ENCODE results near the gene CATSPERE.
"Not testable (repeated sequence)": the region's sequence is repeated elsewhere in the genome, so short reads cannot be mapped to it uniquely, and the experiment has no call there.

Gene CATSPERE

GRCh38 chr1:244552336-244552735 lies 91.3 kb downstream of the CATSPERE start:
- H3K27ac ChIP-seq (ENCODE audit: low read depth, low read length) = no peak overlapping the region
- no peaks in the 10 kb centered on the region for H3K27me3 ChIP-seq (ENCODE audit: control insufficient read depth, insufficient read depth, low read length)
- H3K4me1 ChIP-seq (ENCODE audit: control insufficient read depth, insufficient read depth, low read length) = 0 out of 2 replicates have a peak, but pooled peaks cover 4% of the 10 kb centered on the region
- no peaks in the 10 kb centered on the region for H3K36me3 ChIP-seq (ENCODE audit: control insufficient read depth, insufficient read depth, low read length)
- no peak overlapping the region for H3K4me3 ChIP-seq (ENCODE audit: low read depth, low read length)
- H3K9ac ChIP-seq (ENCODE audit: low read depth, low read length) = no peak overlapping the region
- no peaks in the 10 kb centered on the region; the same call in 1 of the 2 replicates for H3K9me3 ChIP-seq (ENCODE audit: control insufficient read depth, insufficient read depth, low read length)

GRCh38 chr1:244556263-244556662 lies 95.2 kb downstream of the CATSPERE start:
- Histone ChIP-seq H3K4me1 (ENCODE audit: control insufficient read depth, insufficient read depth, low read length) (no peaks in the 10 kb centered on the region), H3K36me3 (ENCODE audit: control insufficient read depth, insufficient read depth, low read length) (no peaks in the 10 kb centered on the region), H3K9ac (ENCODE audit: low read depth, low read length) (no peak overlapping the region), H3K27me3 (ENCODE audit: control insufficient read depth, insufficient read depth, low read length) (no peaks in the 10 kb centered on the region), H3K27ac (ENCODE audit: low read depth, low read length) (no peak overlapping the region), H3K9me3 (ENCODE audit: control insufficient read depth, insufficient read depth, low read length) (no peaks in the 10 kb centered on the region; the same call in 1 of the 2 replicates), H3K4me3 (ENCODE audit: low read depth, low read length) (no peak overlapping the region)

GRCh38 chr1:244557565-244557964 lies 96.5 kb downstream of the CATSPERE start:
- no peak overlapping the region for H3K27ac ChIP-seq (ENCODE audit: low read depth, low read length)
- H3K27me3 ChIP-seq (ENCODE audit: control insufficient read depth, insufficient read depth, low read length) = no peaks in the 10 kb centered on the region

GRCh38 chr1:244559561-244559960 lies 98.5 kb downstream of the CATSPERE start:
- no peak overlapping the region for H3K9ac ChIP-seq (ENCODE audit: low read depth, low read length)
- H3K36me3 ChIP-seq (ENCODE audit: control insufficient read depth, insufficient read depth, low read length) = no peaks in the 10 kb centered on the region
- no peaks in the 10 kb centered on the region for H3K27me3 ChIP-seq (ENCODE audit: control insufficient read depth, insufficient read depth, low read length)
- H3K4me3 ChIP-seq (ENCODE audit: low read depth, low read length) = no peak overlapping the region
- no peaks in the 10 kb centered on the region; the same call in 1 of the 2 replicates for H3K9me3 ChIP-seq (ENCODE audit: control insufficient read depth, insufficient read depth, low read length)
- H3K4me1 ChIP-seq (ENCODE audit: control insufficient read depth, insufficient read depth, low read length) = no peaks in the 10 kb centered on the region
- no peak overlapping the region for H3K27ac ChIP-seq (ENCODE audit: low read depth, low read length)

More at GRCh38 chr1:244557565-244557964, 96.5 kb downstream of the CATSPERE start:
- Histone ChIP-seq H3K4me1 (ENCODE audit: control insufficient read depth, insufficient read depth, low read length) (no peaks in the 10 kb centered on the region), H3K9me3 (ENCODE audit: control insufficient read depth, insufficient read depth, low read length) (no peaks in the 10 kb centered on the region; the same call in 1 of the 2 replicates), H3K4me3 (ENCODE audit: low read depth, low read length) (no peak overlapping the region), H3K9ac (ENCODE audit: low read depth, low read length) (no peak overlapping the region), H3K36me3 (ENCODE audit: control insufficient read depth, insufficient read depth, low read length) (no peaks in the 10 kb centered on the region)

GRCh38 chr1:244562877-244563276 lies 101.8 kb downstream of the CATSPERE start:
- not testable (repeated sequence) for H3K4me1 ChIP-seq (ENCODE audit: control insufficient read depth, insufficient read depth, low read length); H3K9me3 ChIP-seq (ENCODE audit: control insufficient read depth, insufficient read depth, low read length)

GRCh38 chr1:244573768-244574167 lies 112.7 kb downstream of the CATSPERE start:
- Histone ChIP-seq H3K36me3 (ENCODE audit: control insufficient read depth, insufficient read depth, low read length) (no peaks in the 10 kb centered on the region), H3K9ac (ENCODE audit: low read depth, low read length) (no peak overlapping the region), H3K4me1 (ENCODE audit: control insufficient read depth, insufficient read depth, low read length) (no peaks in the 10 kb centered on the region), H3K27ac (ENCODE audit: low read depth, low read length) (no peak overlapping the region), H3K4me3 (ENCODE audit: low read depth, low read length) (no peak overlapping the region), H3K9me3 (ENCODE audit: control insufficient read depth, insufficient read depth, low read length) (peaks cover 61% of the 10 kb centered on the region), H3K27me3 (ENCODE audit: control insufficient read depth, insufficient read depth, low read length) (no peaks in the 10 kb centered on the region)

More at GRCh38 chr1:244562877-244563276, 101.8 kb downstream of the CATSPERE start:
- H3K36me3 ChIP-seq (ENCODE audit: control insufficient read depth, insufficient read depth, low read length); H3K27me3 ChIP-seq (ENCODE audit: control insufficient read depth, insufficient read depth, low read length); H3K4me3 ChIP-seq (ENCODE audit: low read depth, low read length); H3K27ac ChIP-seq (ENCODE audit: low read depth, low read length); H3K9ac ChIP-seq (ENCODE audit: low read depth, low read length): not testable (repeated sequence)

- Histone ChIP-seq H3K9me3 (ENCODE audit: control insufficient read depth, insufficient read depth, low read length) (peaks cover 68% of the 10 kb centered on the region), H3K27me3 (ENCODE audit: control insufficient read depth, insufficient read depth, low read length) (no peaks in the 10 kb centered on the region), H3K4me1 (ENCODE audit: control insufficient read depth, insufficient read depth, low read length) (no peaks in the 10 kb centered on the region), H3K9ac (ENCODE audit: low read depth, low read length) (no peak overlapping the region), H3K27ac (ENCODE audit: low read depth, low read length) (no peak overlapping the region), H3K36me3 (ENCODE audit: control insufficient read depth, insufficient read depth, low read length) (no peaks in the 10 kb centered on the region), H3K4me3 (ENCODE audit: low read depth, low read length) (no peak overlapping the region; the same call in 1 of the 2 replicates)
Measured at GRCh38 chr1:244576259-244576892, 115.3 kb downstream of the CATSPERE start.

- H3K9ac ChIP-seq (ENCODE audit: low read depth, low read length); H3K4me1 ChIP-seq (ENCODE audit: control insufficient read depth, insufficient read depth, low read length); H3K4me3 ChIP-seq (ENCODE audit: low read depth, low read length); H3K27ac ChIP-seq (ENCODE audit: low read depth, low read length); H3K36me3 ChIP-seq (ENCODE audit: control insufficient read depth, insufficient read depth, low read length); H3K27me3 ChIP-seq (ENCODE audit: control insufficient read depth, insufficient read depth, low read length): not testable (repeated sequence)
- H3K9me3 ChIP-seq (ENCODE audit: control insufficient read depth, insufficient read depth, low read length) = peaks cover 60% of the 10 kb centered on the region
Measured at GRCh38 chr1:244578205-244578604, 117.1 kb downstream of the CATSPERE start.

- Histone ChIP-seq H3K4me1 (ENCODE audit: control insufficient read depth, insufficient read depth, low read length) (no peaks in the 10 kb centered on the region), H3K4me3 (ENCODE audit: low read depth, low read length) (no peak overlapping the region), H3K27ac (ENCODE audit: low read depth, low read length) (no peak overlapping the region), H3K9me3 (ENCODE audit: control insufficient read depth, insufficient read depth, low read length) (peaks cover 10% of the 10 kb centered on the region), H3K36me3 (ENCODE audit: control insufficient read depth, insufficient read depth, low read length) (no peaks in the 10 kb centered on the region), H3K27me3 (ENCODE audit: control insufficient read depth, insufficient read depth, low read length) (no peaks in the 10 kb centered on the region), H3K9ac (ENCODE audit: low read depth, low read length) (no peak overlapping the region)
Measured at GRCh38 chr1:244583358-244583982, 122.4 kb downstream of the CATSPERE start.

- no peak overlapping the region for H3K4me3 ChIP-seq (ENCODE audit: low read depth, low read length)
- peaks cover 6% of the 10 kb centered on the region for H3K9me3 ChIP-seq (ENCODE audit: control insufficient read depth, insufficient read depth, low read length)
- no peaks in the 10 kb centered on the region for H3K4me1 ChIP-seq (ENCODE audit: control insufficient read depth, insufficient read depth, low read length)
- H3K36me3 ChIP-seq (ENCODE audit: control insufficient read depth, insufficient read depth, low read length) = no peaks in the 10 kb centered on the region
- H3K27me3 ChIP-seq (ENCODE audit: control insufficient read depth, insufficient read depth, low read length) = no peaks in the 10 kb centered on the region
- no peak overlapping the region for H3K27ac ChIP-seq (ENCODE audit: low read depth, low read length)
- no peak overlapping the region for H3K9ac ChIP-seq (ENCODE audit: low read depth, low read length)
Measured at GRCh38 chr1:244585867-244586266, 124.8 kb downstream of the CATSPERE start.

GRCh38 chr1:244590670-244591069 lies 129.6 kb downstream of the CATSPERE start:
- no peaks in the 10 kb centered on the region for H3K27me3 ChIP-seq (ENCODE audit: control insufficient read depth, insufficient read depth, low read length)
- H3K27ac ChIP-seq (ENCODE audit: low read depth, low read length) = no peak overlapping the region
- H3K4me3 ChIP-seq (ENCODE audit: low read depth, low read length) = no peak overlapping the region
- no peaks in the 10 kb centered on the region for H3K4me1 ChIP-seq (ENCODE audit: control insufficient read depth, insufficient read depth, low read length)
- peaks cover 11% of the 10 kb centered on the region for H3K9me3 ChIP-seq (ENCODE audit: control insufficient read depth, insufficient read depth, low read length)
- H3K9ac ChIP-seq (ENCODE audit: low read depth, low read length) = no peak overlapping the region
- H3K36me3 ChIP-seq (ENCODE audit: control insufficient read depth, insufficient read depth, low read length) = no peaks in the 10 kb centered on the region
